DMS114 treated with DMSO at 0.1 percent for 48 hours (cell line): Measurements from ENCODE around the gene AJM1.

Source experiments
- DNase-seq: peaks from one replicate; lab custom pipeline; 2025; ENCODE audit not compliant: unreplicated experiment; lab: John Stamatoyannopoulos, UW

AJM1 gene

DNA sequence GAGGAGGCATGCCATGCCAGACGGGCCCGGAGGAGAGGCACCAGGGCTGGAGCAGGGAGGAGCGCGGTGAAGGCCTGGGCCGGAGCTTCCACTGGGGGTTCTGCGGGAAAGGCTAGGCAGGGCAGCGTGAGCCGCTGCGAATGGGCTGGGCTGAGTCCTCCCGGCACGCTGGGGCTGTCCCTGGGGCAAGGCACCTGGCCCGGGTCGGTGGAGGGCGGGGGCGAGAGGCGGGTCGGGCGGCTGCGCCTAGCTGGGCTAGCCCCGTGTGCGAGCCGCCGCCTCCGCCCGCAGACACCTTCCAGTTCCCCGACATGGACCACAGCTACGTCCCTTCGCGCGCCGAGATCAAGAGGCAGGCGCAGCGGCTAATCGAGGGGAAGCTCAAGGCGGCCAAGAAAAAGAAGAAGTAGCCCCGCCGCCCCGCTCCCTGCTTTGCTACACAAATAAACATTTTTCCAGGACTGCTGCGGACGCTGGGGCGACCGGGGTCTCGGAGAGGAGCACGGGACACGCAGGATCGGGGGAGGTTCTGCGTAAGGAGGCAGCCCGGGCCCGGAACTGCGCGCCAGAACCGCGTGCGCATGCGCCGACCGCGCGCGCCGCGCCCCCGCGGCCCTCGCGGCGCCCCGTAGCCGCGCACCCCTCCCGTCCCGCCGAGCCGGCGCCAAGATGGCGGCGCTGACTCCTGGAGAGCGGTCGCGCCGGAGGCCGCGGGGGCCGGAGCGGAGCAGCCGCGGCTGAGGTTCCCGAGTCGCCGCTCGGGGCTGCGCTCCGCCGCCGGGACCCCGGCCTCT lies 34.8 kb upstream of the AJM1 start, which contains the start of gene RABL6:
Gene RABL6, plus strand, starts transcription at position 668 of the 794 bp plus-strand sequence. CDS start 249 bp downstream, outside the sequence.
- DNase-seq: no peak

GRCh38 chr9:136808075-136808805 lies 34.0 kb upstream of the AJM1 start:
- no peak for DNase-seq

GRCh38 chr9:136808806-136809158 lies 33.5 kb upstream of the AJM1 start:
- peak; percentile 17 for DNase-seq

DNA sequence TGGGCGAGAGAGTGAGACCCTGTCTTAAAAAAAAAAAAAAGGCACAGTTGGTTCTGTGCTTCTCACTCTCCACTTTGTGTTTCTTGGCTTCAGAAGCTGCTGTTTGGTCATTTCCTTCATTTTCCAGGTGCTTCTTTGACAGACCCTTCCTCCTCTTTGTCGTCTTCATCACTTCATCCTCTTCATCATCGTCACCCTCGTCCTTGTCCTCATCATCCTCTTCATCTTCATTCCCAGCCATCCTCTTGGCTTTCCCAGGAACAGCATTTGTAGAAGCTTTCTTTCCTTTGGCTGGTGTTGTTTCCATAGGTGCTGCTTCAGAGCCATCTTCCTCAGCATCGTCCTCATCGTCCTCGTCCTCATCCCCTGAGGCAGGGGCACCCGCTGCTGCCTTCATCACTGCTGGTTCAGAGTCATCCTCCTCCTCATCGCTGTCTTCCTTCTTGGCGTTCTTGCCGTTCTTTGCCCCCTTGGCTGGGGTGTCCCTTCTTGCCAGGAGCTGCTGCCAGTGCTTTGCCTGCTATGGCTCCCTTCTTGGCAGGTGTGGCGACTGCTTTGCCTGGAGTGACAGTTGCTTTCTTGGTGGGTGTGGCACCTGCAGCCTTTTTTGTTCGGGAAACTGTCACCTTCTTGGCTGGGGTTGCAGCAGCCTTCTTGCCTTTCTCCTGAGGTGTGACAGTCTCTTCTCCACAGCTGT lies 27.4 kb upstream of the AJM1 start:
- no peak for DNase-seq

DNA sequence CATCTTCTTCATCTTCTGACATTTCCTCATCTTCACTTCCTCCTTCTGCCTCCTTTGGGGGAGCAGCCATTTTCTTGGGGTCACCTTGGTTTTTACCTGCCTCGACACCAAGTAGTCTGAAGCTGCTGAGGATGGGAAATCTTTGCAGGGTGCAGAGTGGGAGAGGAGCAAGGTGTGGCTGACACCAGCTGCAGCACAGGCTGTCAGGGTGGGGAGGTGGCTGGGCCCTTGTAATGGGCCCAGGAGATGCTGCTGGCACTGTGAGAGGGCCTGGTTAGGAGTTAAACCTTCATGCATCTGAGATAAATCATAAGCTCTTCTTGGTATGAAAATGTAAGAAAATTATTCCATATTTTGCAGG lies 26.9 kb upstream of the AJM1 start:
- DNase-seq: no peak

GRCh38 chr9:136820971-136821825 lies 21.1 kb upstream of the AJM1 start:
- DNase-seq: no peak

DNA sequence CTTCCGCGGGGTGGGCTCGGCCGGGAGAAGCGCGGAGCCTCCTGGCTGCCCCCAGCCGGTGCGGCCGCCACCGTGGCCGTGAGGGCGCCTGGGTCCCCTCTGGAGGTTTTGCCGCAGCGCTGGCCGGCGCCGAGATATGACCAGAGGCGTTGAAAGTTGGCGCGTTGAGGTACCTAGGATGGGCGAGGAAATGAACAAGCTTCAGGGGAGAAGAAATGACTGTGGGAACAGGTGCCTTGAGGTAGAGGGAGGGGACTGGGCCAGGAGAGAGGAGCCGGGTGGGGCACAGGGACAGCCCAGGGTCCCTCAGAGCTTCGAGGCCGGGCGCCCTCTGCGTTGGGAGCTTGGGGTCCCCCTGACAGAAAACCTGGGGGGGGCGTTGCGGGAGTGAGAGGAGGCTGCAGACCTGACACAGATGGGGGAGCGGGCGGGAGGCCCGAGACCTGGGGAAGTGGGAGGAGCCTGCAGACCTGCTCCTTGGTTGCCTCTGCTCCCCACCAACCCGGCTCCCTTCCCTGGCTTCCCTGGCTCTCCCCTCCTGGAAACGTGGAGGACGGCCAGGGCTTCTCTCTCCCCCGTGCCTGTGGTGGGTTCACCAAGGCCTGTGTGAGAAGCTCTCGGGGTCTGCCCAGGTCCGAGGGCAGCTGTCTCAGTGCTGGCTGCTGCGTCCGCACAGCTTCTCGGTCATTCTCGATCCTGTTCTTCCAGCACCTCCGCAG lies 20.3 kb upstream of the AJM1 start:
- DNase-seq: no peak

DNA sequence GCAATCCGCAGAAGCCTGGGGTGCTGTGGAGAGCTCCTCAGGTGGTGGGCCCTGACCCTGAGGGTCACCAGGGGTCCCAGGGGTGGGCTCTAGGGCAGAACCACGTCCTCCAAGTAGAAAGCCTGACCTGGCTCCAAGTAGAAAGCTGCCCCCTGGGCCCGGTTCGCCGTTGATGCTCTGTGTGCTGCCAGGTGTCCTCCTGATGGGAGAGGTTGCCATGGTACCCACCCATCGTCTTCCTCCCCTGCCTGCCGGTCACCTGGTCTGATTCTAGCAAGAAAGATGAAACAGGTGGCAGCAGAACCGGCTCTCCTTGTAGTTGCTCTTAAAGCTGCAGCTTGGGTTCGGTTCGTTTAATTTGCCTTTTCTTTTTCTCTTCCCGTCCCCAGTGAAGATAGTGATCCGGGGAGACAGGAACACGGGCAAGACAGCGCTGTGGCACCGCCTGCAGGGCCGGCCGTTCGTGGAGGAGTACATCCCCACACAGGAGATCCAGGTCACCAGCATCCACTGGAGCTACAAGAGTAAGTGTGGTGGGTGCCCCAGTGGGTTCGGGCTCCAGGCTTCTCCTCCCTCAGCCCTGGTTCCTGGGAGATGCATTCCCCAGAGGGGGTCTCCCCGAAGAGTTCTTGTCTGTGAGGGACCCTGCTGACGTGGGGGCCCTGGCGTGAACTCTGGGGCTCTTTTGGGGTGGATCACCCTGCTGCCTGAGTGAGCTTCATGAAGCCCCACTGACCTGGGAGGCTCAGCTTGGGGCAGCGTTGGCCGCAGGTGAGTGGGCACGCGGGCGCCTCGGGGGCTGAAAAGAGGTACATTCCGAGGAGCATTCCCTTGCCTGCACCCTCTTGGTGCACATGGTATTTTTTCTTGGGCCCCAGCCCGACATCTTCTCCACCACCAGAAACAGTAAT lies 18.9 kb upstream of the AJM1 start:
- DNase-seq: no peak

DNA sequence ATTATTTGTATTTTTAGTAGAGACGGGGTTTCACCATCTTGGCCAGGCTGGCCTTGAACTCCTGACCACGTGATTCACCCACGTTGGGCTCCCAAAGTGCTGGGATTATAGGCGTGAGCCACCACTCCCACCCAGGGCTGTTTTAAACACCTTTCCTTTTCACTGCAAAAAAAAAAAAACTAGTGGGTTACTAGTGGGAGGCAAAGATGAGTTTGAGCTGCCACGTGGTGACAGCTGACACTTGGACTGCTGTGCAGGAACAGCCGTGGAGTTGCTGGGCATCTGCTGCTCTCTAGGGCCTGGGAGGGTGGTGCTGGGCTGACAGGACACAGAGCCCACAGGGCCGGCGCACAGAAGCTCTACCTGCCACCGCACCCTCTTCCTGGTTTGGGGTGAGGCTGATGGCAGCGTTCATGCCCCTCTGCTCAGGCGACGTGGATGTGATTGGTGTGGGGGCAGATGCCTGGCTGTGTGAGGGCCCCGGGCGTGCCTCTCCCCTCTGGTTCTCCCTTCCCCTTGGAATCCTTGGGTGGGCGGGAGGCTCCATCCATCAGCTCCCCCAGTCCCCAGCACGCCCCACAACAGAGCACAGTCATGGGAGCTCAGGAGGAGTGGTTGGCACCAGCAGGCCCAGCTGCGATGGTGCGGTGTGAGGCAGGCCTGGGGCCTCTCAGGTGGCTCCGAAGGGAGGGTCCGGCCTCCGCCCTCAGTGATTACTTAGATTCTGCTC lies 17.6 kb upstream of the AJM1 start:
- no peak for DNase-seq

- DNase-seq: no peak
Observed at GRCh38 chr9:136825295-136826187, 16.7 kb upstream of the AJM1 start.

DNA sequence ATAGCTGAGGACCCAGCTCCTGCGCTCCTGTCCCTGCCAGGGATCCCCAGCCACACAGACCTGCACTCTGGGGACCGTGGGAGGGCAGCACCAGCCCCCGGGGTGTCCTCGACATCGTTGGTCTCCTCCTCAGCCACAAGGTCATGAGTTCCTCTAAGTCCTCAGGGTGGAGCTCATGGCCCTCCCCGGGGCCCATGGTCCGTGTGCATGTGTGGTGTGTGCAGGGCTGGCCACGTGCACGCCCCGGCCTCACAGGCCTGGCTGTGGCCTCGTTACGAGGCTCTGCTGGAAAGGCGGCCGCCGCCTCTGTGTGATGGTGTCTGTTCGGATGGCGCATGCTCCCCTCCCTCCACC lies 16.1 kb upstream of the AJM1 start:
- no peak for DNase-seq

DNA sequence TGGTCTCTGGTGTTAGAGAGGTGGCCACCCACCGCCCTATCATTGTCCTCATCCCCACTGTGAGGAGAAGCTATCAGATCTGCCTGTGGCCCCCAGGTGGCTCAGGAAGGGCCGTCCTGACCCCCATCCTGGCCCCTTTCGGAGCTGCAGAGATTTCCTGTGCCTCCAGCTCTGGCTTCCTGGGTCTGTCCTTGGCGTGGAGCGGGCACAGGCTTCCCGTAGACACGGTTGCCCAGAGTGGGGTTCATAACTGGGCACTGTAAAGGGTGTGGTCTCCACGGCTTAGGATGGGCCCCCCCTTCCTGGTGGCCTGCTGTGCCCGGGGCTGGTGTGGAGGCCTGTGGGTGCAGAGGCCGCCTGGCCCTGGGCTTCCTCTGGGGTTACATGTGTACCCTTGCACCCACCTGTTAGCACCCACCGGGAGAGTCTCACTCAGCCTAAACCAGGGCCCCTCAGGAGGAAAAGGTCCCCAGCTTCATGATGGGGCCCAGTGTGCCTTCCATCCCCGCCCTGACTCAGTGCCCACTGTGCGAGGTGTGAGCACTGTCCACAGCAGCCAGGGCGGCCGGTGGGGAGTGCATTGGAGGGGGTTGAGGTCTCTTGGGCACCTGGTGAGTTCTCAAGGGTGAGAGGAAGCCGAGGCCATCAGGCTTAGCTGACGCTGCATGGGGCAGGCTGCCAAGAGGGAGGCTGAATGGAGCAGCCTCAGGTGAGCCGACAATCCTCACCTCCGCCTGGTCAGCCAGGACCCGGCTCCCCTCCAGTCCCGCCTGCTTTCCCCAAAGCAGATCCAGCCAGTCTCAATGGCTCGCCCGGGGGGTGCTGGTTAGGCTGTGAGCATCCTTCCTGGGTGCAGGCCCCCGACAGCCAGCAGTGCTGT lies 15.3 kb upstream of the AJM1 start:
- DNase-seq: no peak

GRCh38 chr9:136827794-136828473 lies 14.3 kb upstream of the AJM1 start:
- DNase-seq: no peak

- no peak for DNase-seq
Observed at GRCh38 chr9:136828474-136829140, 13.7 kb upstream of the AJM1 start.

DNA sequence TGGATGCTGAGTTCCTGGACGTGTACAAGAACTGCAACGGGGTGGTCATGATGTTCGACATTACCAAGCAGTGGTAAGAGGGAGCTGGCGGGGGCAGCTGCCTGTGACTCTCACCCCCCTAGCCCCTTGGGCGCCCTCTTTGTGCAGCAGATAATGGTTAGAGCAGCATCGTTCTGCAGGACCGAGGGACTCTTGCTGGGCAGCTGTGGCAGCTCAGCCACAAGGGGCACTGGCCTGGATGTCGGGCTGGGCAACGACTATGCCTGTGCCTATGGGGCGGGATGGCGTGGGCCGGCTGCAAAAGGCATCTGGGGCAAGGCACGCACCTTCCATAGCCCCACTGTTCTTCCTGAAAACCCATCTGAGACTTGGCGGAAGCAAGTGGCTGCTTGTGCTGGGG lies 12.9 kb upstream of the AJM1 start:
- DNase-seq: no peak
